Gastrocnemius medialis (tissue), 4 donors: Measurements from ENCODE around the gene ERAP2.

Experiments used
- POLR2A ChIP-seq, 2 donors: fragments of 450-650 bp; IDR thresholded peaks; one replicate each; pipeline ENCODE4 v1.6.1; 2017; ENCODE audit warnings: antibody characterized with exemption in 2 of 2, mild to moderate bottlenecking in 2 of 2, moderate library complexity in 2 of 2
- TF ChIP-seq, protein P1 (sequence below), 5 experiments: fragments of 450-650 bp in 3 of 5; fragments of 200-600 bp in 2 of 5; sonication (generic) in 2 of 5; IDR thresholded peaks in 4 of 5; conservative IDR thresholded peaks in 1 of 5; 1 replicate in 4 of 5; 2 replicates in 1 of 5; pipeline ENCODE4 v1.5.1; 2016 to 2019; ENCODE audit warnings: antibody characterized with exemption in 5 of 5, mild to moderate bottlenecking in 3 of 5, moderate library complexity in 3 of 5

DNA sequence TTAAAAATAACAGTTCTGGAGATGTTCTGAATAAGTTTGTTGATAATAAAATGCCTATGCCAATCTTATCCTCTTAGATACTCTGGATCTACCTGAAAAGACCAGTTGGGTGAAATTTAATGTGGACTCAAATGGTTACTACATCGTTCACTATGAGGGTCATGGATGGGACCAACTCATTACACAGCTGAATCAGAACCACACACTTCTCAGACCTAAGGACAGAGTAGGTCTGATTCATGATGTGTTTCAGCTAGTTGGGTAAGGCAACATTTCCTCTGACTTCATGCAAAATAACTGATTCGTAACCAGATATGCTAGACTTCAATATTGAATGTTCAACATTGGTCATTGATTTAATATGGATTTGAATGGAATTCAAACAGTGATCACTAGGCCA, 27.0 kb downstream of the ERAP2 start:
- TF ChIP-seq, protein P1, sequence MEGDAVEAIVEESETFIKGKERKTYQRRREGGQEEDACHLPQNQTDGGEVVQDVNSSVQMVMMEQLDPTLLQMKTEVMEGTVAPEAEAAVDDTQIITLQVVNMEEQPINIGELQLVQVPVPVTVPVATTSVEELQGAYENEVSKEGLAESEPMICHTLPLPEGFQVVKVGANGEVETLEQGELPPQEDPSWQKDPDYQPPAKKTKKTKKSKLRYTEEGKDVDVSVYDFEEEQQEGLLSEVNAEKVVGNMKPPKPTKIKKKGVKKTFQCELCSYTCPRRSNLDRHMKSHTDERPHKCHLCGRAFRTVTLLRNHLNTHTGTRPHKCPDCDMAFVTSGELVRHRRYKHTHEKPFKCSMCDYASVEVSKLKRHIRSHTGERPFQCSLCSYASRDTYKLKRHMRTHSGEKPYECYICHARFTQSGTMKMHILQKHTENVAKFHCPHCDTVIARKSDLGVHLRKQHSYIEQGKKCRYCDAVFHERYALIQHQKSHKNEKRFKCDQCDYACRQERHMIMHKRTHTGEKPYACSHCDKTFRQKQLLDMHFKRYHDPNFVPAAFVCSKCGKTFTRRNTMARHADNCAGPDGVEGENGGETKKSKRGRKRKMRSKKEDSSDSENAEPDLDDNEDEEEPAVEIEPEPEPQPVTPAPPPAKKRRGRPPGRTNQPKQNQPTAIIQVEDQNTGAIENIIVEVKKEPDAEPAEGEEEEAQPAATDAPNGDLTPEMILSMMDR (IDR thresholded peaks at IDR 0.05 in 4 of 5, conservative IDR thresholded peaks at IDR 0.05 in 1 of 5), result no peak
- TF ChIP-seq POLR2A (IDR thresholded peaks at IDR 0.05), result no peak
